ENCODE measurements around the gene SPDYE4.

Gene SPDYE4

DNA sequence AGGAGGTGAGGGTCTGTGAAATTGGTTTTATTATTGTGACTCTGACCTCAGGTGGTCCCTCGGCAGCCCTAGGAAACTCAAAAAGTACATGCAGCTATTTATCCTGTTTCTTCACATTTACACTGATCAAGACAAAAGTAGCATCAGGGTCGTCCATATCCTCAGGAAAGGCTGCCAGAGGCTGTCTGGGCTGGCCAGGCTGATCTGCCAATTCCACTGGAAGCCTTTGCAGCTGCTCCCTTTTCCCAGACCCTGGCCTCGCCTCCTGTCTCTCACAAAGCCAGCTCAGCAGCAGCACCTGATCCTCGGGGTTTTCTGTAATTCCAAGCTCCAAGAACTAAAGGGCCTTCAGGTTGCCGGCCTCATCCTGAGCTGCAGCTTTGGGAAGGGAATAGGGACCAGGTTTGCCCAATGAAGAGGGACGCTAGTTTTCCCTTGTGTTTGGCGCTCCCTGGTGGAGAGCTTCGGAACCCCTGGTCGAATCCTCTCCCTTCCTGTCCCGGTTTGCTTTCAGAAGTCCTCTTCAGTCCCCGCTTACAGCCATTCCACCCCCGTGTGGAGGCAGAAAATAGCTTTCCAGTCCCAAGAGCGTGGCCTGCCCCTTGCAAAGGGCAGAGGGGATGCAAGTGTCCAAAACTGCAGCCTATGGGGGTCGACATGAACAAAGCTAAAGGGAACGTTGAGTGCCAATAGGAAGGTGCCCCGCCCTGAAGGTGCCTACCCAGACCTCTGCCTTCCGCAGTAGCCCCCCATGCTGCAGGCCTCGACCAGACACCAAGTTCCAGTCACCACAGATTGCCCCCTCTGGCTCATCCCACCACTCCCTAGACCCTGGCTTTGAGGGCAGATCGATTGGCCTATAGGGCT, 27.4 kb upstream of the SPDYE4 start:
- peak; percentile 79 for DNase-seq (ENCODE audit: low read depth, low spot score)

DNA sequence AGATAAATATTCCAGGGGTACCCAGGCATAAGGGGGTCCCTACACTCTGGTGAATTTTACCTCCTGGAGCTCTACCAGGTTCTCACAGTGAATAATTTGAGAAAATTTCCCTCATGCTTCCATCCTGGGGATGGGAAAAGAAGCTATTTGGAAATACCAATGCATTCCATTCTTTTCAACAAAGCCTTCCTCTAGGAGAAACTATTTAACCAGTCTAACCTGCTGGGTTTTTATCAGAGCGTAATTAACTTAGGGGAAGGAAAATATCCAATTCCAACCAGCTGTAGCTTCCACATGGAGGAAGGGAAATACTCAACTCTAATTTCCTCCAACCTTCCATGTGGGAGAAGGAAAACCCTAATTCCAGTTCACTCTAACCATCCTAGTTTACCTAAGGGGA, 23.8 kb upstream of the SPDYE4 start:
- peak; percentile 12 for DNase-seq (ENCODE audit: low read depth, low spot score)

DNA sequence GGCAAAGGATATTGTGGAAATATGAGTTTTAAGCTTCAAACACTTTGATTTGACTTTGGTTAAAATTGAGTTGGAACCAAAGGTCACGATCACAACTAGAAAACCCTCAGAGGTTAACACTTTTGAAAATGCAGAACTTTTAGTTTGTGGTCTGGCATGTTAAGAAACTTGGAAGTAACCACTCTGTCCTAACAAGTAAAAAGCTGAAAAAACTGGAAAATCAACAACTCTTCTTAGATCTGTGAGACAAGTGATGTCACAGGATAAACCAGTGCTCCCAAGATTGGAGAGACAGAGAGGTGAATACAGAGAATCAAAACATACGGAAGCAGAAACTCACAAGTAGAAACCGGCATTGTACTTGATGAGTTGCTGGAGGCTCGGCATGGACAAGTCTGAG, 23.4 kb upstream of the SPDYE4 start:
- no peak for DNase-seq (ENCODE audit: low read depth, low spot score)

DNA sequence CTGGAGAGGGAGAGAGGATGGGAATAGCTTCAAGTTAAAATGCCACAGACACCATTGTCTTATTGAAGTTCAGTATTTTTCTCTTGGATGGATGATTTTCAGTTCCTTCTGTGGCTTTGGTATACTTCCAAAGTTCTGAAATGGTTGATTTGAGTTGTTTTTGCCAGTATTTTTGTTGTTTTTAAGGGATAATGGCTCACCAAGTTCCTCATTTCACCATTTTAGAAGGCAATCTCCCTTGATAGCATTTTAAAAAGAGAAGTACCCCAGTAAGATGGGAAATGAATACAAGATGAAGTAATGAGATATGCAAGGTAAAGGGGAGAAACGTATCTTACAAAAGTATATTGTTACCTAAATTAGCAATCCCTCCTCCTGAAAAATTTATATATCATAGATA, 18.5 kb upstream of the SPDYE4 start:
- DNase-seq (ENCODE audit: low read depth, low spot score) = peak; percentile 23

DNA sequence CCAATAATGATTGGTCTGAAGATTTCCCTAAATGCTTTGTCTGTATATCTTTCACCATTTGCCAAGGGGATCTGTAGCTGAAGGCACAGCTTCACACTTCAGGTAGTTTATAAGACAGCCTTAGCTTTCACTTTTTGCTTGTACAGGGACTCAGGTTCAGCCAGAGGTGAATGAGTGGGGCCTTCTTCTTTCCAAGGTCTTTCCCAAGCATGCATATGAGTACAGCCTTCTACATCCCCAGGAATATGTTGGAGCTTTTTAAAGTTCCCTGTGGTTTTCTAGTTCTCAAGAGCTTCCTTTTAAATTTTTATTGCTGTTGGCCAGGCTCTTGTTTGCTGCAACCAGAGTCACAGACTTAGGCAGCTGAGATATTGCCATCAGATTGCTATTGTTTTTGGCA, 17.9 kb upstream of the SPDYE4 start:
- peak; percentile 27 for DNase-seq (ENCODE audit: low read depth, low spot score)

DNA sequence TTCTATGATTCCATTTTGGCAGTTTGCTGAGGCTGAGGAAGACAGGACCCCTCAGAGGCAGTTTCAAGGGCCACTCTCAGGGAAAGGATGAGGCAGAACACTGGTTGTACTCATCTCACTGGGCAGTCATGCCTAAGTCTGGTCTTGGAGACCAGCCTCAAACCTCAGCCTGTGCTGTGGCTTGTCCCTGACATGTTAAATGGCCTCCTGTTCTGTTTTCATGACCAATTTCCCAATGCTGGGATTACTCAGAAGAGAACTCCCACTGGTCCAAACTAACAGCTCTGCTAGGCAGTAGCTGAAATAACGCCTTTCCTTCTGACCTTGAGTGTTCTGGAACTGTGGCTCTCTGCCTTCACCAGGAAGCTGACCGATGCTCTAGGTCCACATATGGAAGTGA, 8.4 kb upstream of the SPDYE4 start:
- no peak for DNase-seq (ENCODE audit: low read depth, low spot score)

DNA sequence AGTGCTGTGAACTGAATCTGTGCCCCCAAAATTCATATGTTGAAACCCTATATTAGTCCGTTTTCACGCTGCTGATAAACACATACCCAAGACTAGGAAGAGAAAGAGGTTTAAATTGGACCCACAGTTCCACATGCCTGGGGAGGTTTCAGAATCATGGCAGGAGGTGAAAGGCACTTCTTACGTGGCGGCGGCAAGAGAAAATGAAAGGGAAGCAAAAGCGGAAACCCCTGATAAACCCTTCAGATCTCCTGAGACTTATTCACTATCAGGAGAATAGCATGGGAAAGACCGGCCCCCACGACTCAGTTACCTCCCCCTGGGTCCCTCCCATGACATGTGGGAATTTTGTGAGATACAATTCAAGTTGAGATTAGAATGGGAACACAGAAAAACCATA, 3.7 kb upstream of the SPDYE4 start:
- no peak for DNase-seq (ENCODE audit: low read depth, low spot score)

DNA sequence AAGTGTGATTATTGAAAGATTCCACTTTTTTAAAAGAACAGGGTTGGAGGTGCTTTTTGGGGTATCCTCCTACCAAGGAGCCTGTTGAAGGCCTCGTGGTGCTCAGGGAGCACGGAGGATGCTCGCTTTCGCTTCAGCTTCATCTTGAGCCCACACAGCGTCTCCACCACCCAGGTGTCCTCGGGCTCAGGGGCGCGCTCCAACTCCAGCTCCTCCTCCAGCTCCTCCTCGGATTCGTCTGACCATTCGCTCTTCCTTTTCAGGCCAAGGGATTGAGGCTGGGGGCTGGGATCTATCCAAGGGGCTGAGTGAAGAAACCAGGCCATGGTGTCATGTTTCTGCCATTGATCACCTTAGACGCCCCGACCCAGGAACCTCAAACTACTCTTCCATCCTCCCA, 1.2 kb downstream of the SPDYE4 start:
- DNase-seq (ENCODE audit: low read depth, low spot score) = no peak

DNA sequence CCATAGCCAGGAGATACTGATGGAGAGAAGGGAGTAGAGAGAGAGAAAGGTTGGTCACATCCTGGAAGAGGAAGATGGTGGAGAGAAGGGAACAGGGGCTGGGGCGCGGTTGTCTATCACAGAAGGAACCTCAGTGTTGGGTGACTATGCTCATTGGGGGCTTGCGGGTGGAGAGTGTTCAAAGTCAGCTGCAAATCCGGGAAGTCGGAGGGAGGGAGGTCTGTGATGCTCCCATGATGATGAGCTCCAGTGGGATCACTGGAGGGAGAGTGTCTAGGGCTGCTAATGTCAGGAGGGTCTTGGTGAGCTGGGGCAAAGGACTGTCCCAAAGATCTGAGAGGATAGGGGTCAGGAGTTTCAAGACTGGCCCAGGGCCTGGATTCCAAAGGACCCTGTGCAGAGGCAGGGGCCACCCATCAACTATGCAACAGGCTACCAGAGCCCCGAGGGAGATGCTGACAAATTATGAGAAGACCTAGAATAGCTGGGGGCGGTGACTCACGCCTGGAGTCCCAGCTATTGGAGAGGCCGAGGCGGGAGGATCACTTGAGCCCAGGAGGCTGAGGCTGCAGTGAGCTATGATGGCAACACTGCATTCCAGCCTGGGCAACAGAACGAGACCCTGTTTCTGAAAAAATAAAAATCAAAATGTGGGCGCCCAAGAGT, 2.6 kb downstream of the SPDYE4 start:
- DNase-seq (ENCODE audit: low read depth, low spot score) = no peak

DNA sequence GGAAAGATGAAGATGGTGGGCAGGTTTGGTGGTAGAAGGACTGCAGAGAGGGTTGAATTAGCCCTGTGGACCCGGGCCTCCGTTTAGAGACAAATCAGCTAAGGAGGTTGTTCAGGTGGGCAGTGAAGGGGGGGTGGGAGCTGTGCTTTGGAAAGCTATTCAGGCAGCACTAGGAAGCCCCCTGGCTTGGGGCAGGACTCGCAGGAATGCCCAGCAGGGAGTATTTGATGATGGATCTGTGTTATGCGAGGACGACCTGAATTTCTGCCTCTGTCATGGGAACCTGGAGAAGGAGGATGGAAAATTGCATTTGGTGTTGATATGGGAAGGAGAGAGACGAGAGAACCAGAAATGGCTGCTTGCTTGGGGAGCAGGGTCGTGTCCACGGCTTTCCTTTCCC, 3.5 kb downstream of the SPDYE4 start:
- no peak for DNase-seq (ENCODE audit: low read depth, low spot score)

DNA sequence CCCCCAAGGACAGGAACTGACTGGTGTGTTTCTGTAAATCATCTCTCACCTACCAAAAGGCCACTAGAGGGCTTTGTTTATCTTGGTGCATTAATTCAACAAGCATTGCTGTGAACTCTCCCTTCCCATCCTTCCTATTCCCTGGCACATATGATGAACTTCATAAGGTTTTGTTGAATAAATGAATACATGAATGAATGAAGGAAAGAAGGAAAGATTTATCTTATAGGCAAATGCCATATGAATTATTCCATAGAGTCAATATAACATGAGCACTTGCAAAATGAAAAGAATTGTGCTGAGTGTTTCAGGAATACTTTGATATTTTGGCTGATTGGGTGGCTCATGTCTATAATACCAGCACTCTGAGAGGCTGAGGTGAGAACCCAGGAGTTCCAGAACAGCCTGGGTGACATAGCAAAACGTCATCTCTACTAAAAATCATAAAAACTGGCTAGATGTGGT, 4.3 kb downstream of the SPDYE4 start:
- peak; percentile 23 for DNase-seq (ENCODE audit: low read depth, low spot score)

DNA sequence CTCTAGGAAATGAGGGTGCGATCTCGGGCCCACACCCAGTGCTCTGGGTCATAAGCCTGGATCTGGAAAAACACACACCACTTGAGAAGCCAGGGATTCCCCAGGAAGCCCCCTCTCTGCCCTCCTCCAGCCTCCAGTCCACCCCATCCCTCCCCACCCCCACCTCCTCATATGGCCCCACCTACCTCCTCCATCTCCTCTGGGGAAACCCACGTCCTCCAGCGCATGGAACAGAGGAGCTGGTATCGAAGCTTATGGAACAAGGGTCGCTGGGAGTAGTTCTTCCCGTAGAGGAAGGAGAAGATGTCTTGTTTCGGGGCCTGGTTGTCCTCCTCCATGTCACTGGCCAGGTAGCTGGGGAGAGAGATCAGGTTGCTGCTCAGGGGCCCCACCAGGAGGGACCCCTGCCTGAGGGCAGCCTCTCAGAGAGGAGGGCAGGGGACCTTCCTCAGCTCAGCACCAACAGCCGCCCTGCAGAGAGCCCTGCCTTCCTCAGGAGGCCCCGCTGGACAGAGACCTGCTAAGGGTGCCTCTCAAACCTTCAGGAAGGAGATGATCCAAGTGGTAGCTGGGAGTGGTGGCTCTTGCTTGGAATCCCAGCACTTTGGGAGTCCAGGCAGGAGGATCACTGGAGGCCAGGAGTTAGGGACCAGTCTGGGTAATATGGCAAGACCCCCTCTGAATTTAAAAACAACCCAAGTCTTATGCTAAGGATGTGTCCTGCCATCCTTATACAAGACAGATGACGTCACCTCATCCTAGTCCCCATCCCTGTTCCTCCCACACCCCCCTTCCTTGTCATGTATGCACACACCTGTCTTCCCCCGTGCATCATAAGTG, 5.0 kb downstream of the SPDYE4 start:
- DNase-seq (ENCODE audit: low read depth, low spot score) = no peak

DNA sequence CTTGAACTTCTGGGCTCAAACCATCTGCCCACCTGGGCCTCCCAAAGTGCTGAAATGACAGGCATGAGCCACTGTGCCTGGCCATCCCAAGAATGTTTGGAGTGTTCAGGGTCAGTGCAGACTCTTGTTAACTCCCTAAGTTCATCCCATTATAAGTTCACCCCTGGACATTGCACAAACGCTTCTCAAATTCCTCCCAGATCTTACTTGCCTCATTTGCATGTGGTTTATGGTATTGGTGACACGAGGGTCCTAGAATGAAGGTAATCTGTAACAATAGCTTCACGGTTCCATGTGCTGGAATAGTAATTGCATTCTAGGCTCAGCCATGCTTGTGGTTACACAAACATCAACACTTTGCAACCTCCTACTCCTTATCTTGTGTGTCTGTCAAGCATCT, 8.7 kb downstream of the SPDYE4 start:
- no peak for DNase-seq (ENCODE audit: low read depth, low spot score)

DNA sequence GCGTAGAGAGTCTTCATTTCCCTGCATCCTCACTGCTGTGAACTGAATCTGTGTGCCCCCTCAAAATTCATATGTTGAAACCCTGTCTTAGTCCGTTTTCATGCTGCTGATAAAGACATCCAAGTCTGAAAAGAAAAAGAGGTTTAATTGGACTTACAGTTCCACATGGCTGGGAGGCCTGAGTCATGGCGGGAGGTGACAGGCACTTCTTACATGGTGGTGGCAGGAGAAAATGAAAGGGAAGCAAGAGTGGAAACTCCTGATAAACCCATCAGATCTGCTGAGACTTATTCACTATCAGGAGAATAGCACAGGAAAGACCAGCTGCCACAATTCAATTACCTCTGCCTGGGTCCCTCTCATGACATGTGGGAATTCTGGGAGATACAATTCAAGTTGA, 10.6 kb downstream of the SPDYE4 start:
- DNase-seq (ENCODE audit: low read depth, low spot score) = no peak

DNA sequence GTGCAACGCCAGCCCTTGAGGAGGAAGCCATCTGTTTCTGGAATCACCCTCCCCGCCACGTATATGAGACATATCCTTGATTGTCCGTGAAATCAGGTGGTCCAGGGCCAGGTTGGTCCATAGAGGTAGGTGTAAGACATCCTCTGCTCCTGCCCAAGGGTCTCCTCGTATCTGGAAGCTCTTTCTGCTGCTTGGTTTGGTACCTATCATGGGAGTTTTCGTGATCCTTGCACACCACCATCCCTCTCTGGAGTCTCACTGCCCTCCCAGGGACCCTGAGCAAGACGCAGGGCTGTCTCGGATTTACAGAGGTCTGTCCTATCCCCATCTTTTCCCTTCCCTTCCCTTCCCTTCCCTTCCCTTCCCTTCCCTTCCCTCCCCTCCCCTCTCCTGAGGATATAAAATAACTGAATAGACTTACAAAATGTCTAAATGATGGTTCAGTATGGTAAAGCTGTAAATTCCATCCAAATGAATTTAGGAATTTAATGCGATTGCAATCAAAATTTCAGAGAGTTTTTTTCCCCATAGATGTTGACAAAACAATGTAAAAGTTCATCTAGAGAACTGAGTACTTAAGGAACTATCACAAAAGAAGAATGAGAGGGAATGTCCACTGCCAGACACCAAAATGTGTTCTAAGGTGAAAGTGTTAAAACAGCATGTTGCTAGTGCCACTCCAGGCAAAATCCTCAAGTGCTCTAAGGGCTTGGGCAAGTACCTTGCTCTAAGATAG, 11.7 kb downstream of the SPDYE4 start:
- DNase-seq (ENCODE audit: low read depth, low spot score) = no peak

DNA sequence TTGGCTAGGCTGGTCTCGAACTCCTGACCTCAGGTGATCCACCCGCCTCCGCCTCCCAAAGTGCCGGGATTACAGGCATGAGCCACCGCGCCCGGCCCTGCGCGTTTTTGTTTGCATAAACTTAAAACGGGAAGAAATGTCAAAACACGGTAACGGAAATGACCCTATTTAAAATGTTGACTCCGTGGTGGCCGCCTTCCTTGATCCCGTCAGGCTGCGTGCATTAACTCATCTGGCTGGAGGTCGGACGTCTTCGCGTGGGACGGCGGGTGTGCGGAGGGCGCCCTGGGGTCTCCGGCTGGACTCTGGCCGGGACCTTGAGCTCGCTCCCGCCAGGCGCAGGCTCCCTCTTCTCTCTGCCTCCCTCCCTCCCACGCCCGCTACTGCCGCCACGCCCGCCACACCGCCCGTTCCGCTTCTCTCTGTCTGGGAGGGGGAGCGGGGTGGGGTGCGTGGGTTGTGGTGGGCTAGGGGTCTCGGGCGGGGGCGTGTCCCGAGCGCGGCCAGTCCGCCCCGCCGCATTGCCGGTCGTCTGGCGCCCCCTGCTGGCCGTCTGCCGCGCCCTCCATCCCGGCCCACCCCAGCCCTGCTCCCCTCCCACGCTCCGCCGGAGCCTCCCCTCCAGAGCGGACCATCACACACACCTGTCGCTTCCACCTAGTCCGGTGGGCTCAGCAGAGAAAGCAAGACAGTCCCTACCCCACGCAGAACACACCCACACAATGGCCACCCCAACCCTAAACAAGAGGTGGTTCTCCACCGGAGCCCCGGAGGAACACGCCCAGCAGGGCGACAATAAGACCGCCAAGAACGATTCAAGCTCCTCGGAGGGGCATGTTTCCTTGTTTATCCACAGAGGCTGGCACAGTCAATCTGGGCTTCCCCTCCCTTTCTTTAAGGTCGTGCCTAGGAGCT, 12.5 kb downstream of the SPDYE4 start:
- peak; percentile 84 for DNase-seq (ENCODE audit: low read depth, low spot score)

DNA sequence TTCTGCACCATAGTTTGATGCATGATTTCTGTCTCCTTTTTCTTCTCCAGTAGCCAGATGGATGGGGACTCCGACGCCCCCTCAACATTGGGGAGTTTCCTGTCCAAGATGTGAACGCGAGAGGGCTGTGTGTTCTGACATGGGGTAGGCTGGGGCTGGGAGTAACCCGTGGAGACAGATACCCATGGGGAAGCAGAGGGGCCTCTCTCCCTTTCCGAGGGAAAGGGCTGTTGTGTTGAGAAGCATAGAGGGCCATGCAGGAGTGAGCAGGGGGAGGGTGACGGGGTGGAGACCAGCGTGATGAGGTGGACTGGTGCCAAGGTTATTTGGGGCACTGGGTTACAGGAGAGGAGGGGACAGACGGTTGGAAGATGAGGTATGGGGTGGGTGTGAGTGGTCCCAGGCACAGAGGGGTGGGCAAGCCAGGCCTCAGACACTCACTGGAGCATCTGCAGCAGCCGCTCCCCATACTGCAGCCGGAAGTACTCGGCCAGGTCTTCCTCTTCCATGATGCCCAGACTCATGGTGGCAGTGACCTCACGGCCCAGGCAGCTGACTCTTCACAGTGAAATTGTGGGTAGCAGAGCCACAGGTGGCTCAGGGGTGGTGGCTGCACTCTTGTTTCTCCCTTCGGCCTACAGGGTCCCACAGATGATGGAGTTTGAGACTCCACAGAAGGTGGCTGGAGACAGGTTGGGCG, 14.1 kb downstream of the SPDYE4 start:
- no peak for DNase-seq (ENCODE audit: low read depth, low spot score)

DNA sequence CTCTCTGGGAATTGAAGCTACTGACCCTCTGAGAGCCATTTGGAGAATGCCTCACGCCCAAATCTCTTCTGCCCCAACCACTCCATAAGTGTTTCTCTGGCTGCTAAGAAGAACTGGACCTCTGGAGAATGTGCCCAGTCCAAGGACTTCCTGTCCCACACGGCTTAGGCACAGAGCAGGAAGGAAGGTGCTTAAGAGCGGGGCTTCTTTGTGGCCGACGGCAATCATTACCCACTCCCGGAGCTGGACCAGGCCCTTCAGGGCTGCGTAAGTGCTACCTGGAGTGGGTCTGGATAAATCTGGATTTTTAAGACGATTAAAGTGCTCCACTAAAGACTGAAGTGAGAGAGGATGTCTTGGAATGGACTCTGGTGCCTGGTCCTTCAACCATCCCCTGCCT, 15.5 kb downstream of the SPDYE4 start:
- no peak for DNase-seq (ENCODE audit: low read depth, low spot score)

DNA sequence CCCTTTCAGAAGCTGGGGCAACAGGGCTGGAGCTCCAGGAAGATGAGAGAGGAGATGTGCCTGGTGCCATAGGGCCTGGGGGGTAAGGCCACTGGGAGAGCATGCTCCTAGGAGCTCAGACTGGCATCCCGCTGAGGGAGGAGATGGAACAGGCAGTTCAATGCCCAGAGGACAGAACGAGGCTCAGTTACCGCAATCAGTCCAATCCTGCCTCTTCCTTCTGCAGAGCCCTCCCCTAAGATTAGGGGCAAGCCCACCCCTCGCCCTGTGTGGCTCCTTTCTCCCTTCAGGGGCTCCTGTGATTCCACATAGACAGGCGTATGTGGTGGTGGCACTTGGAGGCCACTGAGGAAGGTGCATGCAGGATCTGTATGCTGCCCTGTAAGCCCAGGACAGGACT, 16.1 kb downstream of the SPDYE4 start:
- DNase-seq (ENCODE audit: low read depth, low spot score) = no peak

DNA sequence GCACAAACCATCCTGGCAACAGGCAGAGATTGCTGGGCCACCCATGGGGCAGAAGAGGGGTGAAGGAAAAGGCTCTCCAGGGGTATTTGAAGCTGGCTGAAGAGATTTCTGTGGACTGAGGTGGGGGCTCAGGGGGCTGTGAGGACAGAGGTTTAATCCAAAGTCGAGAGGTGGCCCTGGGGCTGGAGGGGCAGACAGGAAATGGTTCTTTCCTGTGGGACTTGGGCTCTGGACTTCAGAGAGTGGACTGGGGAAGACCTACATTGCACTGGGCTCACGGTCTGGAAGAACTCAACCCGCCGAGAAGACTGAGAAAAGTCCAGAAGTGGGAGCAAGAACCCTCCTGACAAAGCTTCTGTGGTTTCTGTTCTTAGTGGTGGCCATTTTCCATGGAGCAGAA, 16.6 kb downstream of the SPDYE4 start:
- DNase-seq (ENCODE audit: low read depth, low spot score) = no peak

Measured in astrocyte of the hippocampus (primary cell).